GM12873 (cell line): ENCODE measurements around the gene DNAJB13.

Experiments used
- TF ChIP-seq, protein P1 (sequence below): IDR thresholded peaks from 2 replicates; pipeline ENCODE4 v1.5.1; 2012; ENCODE audit warnings: low read depth, mild to moderate bottlenecking, moderate library complexity, low read length, control low read depth; ENCODE audit not compliant: insufficient read depth; ENCODE audit errors: missing control alignments

Gene DNAJB13

GRCh38 chr11:73942010-73942409, 8.8 kb upstream of the DNAJB13 start:
- TF ChIP-seq, protein P1, sequence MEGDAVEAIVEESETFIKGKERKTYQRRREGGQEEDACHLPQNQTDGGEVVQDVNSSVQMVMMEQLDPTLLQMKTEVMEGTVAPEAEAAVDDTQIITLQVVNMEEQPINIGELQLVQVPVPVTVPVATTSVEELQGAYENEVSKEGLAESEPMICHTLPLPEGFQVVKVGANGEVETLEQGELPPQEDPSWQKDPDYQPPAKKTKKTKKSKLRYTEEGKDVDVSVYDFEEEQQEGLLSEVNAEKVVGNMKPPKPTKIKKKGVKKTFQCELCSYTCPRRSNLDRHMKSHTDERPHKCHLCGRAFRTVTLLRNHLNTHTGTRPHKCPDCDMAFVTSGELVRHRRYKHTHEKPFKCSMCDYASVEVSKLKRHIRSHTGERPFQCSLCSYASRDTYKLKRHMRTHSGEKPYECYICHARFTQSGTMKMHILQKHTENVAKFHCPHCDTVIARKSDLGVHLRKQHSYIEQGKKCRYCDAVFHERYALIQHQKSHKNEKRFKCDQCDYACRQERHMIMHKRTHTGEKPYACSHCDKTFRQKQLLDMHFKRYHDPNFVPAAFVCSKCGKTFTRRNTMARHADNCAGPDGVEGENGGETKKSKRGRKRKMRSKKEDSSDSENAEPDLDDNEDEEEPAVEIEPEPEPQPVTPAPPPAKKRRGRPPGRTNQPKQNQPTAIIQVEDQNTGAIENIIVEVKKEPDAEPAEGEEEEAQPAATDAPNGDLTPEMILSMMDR, result no peak

DNA sequence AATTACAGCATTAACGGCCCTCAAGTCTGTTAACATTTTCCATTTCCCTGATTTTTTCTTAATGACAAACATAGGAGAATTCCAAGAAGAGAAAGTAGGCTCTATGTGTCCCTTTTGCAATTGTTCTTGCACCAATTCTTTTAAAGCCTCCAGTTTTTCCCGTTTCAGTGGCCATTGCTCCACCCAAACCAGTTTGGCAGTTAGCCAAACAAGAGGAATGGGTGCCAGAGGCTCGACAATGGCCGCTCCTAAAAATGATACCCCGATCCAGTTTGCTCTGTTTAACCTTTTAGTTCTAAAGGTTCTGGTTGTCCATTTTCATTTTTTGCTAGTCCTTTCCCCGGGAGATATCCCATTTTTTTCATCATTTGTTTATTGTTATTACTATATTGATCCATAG, 6.7 kb upstream of the DNAJB13 start:
- TF ChIP-seq, protein P1, result no peak

- TF ChIP-seq, protein P1, result no peak
Observed at GRCh38 chr11:73944901-73945300, 5.9 kb upstream of the DNAJB13 start.

GRCh38 chr11:73945396-73945795, 5.4 kb upstream of the DNAJB13 start:
- TF ChIP-seq, protein P1, result no peak

- TF ChIP-seq, protein P1, result no peak
Observed at GRCh38 chr11:73946798-73947458, 3.9 kb upstream of the DNAJB13 start.

DNA sequence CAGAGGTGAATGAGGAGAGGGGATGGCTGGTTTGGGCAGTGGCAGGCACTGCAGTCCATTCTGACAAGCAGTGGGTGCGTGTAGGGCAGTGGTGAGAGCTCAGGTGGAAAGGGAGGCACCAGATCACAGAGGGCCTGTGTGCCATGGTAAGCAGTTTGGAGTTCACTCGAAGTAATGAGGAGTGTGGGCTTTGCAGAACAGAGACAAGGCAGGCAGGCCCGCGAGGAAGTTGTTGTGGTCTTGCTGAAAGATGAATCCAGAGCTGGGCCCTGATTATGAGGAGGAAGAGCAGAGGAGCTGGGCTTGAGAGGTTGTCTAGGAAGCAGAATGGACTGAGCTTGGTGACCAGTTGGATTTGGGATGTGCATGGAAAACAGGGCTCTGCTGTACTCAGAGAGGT, 1.6 kb upstream of the DNAJB13 start:
- TF ChIP-seq, protein P1, result no peak

- TF ChIP-seq, protein P1, result no peak
Observed at GRCh38 chr11:73949912-73950311, 914 bp upstream of the DNAJB13 start.
